GM10266 (cell line): ENCODE results near the gene DLK1.

Experiments used
- DNase-seq: peaks from one replicate; pipeline ENCODE4 v3.0.0; 2012; ENCODE audit errors: extremely low spot score
- TF ChIP-seq, protein P1 (sequence below): IDR thresholded peaks from 2 replicates; pipeline ENCODE4 v1.5.1; 2012; ENCODE audit warnings: mild to moderate bottlenecking, low read depth; ENCODE audit not compliant: control insufficient read depth, insufficient read depth; ENCODE audit errors: missing control alignments

DLK1 gene

DNA sequence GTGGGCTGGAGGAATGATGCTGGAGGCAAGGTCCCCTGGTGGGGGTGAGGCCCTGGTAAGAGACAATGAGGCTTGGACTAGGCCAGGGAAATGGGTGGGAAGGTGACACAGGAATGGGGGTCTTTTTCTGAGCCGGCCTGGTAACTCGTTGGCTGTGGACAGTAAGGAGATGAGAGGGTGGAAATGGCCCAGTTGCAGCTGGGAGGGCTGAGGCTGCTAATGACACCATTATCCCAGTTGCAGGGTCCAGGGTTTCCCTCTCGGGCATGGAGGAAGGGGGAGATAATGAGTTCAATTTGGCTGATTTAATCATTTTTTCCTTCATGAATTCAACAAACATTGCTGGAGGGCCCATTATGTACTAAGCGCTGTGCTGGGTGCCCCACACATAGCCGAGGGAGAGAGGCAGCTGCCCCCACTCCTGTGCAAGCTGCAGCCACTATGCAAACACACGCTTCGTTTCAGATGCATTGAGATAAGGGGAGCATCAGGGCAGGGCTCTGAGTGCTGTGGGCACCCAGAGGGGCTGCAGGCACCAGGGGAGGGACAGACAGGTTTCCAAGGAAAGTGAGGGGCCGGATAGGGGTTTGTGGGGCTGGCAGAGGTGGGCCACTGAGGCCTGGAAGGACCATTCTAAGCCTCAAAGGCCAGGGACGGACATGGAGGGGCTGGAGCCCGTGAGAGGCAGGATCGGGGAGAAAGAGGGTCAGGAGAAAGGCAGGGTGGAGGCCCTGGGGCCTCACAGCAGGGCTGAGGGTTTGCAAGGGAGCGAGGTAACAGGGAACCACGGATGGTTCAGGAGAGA, 56.0 kb downstream of the DLK1 start:
- DNase-seq = no peak
- TF ChIP-seq, protein P1, sequence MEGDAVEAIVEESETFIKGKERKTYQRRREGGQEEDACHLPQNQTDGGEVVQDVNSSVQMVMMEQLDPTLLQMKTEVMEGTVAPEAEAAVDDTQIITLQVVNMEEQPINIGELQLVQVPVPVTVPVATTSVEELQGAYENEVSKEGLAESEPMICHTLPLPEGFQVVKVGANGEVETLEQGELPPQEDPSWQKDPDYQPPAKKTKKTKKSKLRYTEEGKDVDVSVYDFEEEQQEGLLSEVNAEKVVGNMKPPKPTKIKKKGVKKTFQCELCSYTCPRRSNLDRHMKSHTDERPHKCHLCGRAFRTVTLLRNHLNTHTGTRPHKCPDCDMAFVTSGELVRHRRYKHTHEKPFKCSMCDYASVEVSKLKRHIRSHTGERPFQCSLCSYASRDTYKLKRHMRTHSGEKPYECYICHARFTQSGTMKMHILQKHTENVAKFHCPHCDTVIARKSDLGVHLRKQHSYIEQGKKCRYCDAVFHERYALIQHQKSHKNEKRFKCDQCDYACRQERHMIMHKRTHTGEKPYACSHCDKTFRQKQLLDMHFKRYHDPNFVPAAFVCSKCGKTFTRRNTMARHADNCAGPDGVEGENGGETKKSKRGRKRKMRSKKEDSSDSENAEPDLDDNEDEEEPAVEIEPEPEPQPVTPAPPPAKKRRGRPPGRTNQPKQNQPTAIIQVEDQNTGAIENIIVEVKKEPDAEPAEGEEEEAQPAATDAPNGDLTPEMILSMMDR = no peak

DNA sequence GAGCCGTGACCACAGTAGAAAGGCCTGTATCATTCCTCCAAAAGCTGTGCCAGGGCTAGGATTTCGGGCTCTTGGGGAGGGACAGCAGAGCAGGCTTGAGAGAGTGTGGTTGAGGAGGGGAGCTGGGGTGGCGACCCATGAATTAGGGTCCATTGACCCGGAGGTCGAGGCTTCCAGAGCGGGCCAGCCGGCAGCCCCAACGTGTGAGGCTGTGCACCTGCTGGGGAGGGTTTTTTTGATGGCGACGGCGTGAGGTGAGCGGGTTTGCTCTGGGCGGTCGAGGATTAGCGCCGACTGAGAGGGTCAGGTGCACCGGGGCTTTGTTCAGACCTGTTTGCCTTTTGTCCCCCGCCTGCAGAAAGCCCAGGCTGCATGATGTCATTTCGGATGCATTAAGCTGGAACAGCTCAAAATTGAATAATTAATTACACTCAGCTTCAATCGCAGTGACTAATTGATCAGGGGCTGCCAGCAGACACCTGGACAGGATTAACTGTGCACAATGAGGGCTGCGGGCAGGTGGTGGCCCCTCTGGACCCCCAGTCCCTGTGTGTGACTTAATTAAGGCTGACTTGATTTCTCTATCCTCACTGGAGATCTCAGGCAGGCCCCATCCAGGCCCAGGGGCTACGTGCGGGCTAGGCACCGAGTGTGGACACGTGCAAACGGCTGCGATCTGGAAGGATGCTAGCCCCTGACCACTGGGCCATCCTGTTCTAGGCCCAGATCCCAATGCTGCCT, 57.1 kb downstream of the DLK1 start:
- DNase-seq = no peak
- TF ChIP-seq, protein P1 = no peak

DNA sequence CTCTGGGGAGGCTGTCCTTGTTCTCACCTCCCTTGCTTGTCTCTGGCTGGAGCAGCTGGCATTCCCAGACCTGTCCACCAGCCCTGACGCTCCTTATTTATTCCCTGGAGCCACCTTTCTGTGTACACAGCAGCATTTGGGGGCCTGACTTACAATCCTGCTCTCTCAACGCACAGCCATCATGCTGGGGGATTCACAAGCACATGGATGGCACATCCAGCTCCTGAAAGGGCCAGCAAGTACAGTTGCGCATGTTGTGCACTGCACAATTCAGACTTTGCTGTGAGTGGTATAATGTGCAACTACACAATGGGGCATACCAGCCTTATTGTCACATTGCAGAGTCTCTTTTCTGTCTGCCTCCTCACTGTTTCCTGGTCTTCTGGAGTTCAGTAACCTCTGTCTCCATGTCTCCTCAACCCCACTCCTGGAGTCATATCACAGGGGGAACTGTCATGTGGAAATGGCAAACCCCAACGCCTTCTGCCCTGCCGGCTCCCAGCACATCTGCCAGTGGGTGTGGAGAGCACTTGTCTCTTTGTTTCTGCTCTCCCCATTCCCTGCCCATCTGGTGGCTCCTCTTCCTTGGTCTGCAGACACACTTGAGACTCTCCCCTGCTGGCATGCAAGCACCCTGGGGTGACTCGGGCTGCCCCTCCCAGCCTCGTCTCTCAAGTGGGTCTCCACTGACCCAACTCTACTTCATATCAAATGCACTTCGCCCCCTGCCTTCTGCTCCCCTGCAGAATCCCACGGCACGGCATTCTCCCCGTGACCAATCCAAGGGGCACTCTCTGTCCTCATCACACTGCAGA, 58.0 kb downstream of the DLK1 start:
- no peak for DNase-seq
- TF ChIP-seq, protein P1 = no peak

DNA sequence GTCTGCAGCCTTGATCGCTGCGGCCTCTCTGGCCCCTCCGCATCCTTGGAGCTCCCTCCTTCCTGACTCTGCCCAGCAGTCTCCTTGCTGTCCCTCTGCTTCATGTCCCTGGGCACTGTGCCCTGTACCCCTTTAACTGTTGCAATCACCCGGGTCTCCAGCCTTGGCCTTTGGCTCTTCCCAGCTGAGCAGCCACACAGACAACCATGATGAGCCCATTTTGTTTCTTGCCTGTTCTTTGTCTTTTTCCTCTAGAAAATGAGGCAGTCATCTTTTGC, 58.6 kb downstream of the DLK1 start:
- no peak for DNase-seq
- TF ChIP-seq, protein P1 = no peak

DNA sequence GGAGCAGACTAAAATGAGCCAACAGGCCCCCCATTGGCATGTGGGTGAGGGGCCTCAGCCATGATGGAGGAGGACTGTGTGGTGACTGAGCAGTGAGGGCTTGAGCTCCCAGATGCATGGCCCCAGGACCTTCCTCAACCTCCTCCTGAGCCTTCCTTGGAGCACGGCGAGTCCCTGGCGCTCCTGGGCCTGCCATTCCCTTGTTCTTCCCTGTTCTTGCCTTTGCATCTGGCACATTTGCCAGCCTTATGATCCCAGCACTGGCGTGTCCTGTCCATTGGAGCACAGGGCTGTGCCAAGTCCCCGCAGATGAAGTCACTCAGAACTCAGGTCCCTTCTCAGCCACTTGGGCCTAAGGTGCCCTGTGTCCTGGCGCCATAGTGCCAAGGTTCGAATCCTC, 58.9 kb downstream of the DLK1 start:
- TF ChIP-seq, protein P1 = no peak

DNA sequence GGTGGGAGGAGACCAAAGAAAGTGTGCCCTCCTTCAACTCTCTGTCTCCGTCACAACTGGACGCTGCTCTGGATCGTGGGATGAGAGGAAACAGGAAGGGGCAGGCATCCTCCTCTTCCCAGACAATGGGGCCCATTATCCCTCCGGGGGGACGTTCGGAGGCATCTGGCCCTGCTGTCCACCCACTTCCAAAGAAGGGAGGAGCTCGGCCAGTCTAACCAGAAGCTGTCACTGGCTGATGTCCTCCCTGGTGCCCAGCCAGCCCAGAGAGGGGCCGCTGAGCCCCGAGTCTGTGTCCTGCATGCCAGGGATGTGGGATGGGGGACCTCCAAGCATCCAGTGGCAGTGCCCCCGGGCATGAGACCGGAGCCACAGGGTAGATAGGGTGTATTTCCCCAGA, 59.4 kb downstream of the DLK1 start:
- TF ChIP-seq, protein P1 = no peak
- DNase-seq = no peak

More for the DNA sequence above, 58.9 kb downstream of the DLK1 start:
- DNase-seq = no peak
